Measurements from ENCODE around the gene MIPEP.
"Not testable (repeated sequence)": the region's sequence is repeated elsewhere in the genome, so short reads cannot be mapped to it uniquely, and the experiment has no call there.

MIPEP gene

GRCh38 chr13:23769401-23769800, 119.8 kb downstream of the MIPEP start:
- H3K27ac Mint-ChIP-seq: peak overlapping the region in 1 of 3 experiments; percentile 0
- no peak overlapping the region for H3K4me3 Mint-ChIP-seq
- TF ChIP-seq, protein P1, sequence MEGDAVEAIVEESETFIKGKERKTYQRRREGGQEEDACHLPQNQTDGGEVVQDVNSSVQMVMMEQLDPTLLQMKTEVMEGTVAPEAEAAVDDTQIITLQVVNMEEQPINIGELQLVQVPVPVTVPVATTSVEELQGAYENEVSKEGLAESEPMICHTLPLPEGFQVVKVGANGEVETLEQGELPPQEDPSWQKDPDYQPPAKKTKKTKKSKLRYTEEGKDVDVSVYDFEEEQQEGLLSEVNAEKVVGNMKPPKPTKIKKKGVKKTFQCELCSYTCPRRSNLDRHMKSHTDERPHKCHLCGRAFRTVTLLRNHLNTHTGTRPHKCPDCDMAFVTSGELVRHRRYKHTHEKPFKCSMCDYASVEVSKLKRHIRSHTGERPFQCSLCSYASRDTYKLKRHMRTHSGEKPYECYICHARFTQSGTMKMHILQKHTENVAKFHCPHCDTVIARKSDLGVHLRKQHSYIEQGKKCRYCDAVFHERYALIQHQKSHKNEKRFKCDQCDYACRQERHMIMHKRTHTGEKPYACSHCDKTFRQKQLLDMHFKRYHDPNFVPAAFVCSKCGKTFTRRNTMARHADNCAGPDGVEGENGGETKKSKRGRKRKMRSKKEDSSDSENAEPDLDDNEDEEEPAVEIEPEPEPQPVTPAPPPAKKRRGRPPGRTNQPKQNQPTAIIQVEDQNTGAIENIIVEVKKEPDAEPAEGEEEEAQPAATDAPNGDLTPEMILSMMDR (IDR thresholded peaks at IDR 0.05; ENCODE audit: unreplicated experiment in 3 of 3): no peak
- H3K36me3 Mint-ChIP-seq (ENCODE audit: low read depth): no peaks in the 10 kb centered on the region
- H3K9me3 Mint-ChIP-seq: no peaks in the 10 kb centered on the region
- H3K27me3 Mint-ChIP-seq (ENCODE audit: low read depth): no peaks in the 10 kb centered on the region
- H3K4me1 Mint-ChIP-seq: peaks cover 20% of the 10 kb centered on the region

- no peaks in the 10 kb centered on the region for H3K9me3 Mint-ChIP-seq
- peaks cover 34% of the 10 kb centered on the region for H3K4me1 Mint-ChIP-seq
- TF ChIP-seq, protein P1 (IDR thresholded peaks at IDR 0.05; ENCODE audit: unreplicated experiment in 3 of 3): no peak
- no peak overlapping the region for H3K4me3 Mint-ChIP-seq
- H3K27ac Mint-ChIP-seq: peak overlapping the region in 2 of 3 experiments; percentile 5 to 50
- H3K36me3 Mint-ChIP-seq (ENCODE audit: low read depth): no peaks in the 10 kb centered on the region
- no peaks in the 10 kb centered on the region for H3K27me3 Mint-ChIP-seq (ENCODE audit: low read depth)
These were observed 121.4 kb downstream of the MIPEP start for GRCh38 chr13:23767838-23768237.

GRCh38 chr13:23766939-23767338, 122.3 kb downstream of the MIPEP start:
- no peaks in the 10 kb centered on the region for H3K36me3 Mint-ChIP-seq (ENCODE audit: low read depth)
- peaks cover 39% of the 10 kb centered on the region for H3K4me1 Mint-ChIP-seq
- no peaks in the 10 kb centered on the region for H3K27me3 Mint-ChIP-seq (ENCODE audit: low read depth)
- TF ChIP-seq, protein P1 (IDR thresholded peaks at IDR 0.05; ENCODE audit: unreplicated experiment in 3 of 3): no peak
- H3K4me3 Mint-ChIP-seq: no peak overlapping the region
- H3K9me3 Mint-ChIP-seq: no peaks in the 10 kb centered on the region
- no peak overlapping the region for H3K27ac Mint-ChIP-seq

- H3K4me1 Mint-ChIP-seq: peaks cover 36% of the 10 kb centered on the region
- H3K27me3 Mint-ChIP-seq (ENCODE audit: low read depth): no peaks in the 10 kb centered on the region
- H3K36me3 Mint-ChIP-seq (ENCODE audit: low read depth): no peaks in the 10 kb centered on the region
- TF ChIP-seq, protein P1 (IDR thresholded peaks at IDR 0.05; ENCODE audit: unreplicated experiment in 3 of 3): no peak
- no peak overlapping the region for H3K4me3 Mint-ChIP-seq
- H3K9me3 Mint-ChIP-seq: no peaks in the 10 kb centered on the region
- H3K27ac Mint-ChIP-seq: peak overlapping the region in 2 of 3 experiments; percentile 6 to 16
These were observed 122.9 kb downstream of the MIPEP start for GRCh38 chr13:23766283-23766682.

DNA sequence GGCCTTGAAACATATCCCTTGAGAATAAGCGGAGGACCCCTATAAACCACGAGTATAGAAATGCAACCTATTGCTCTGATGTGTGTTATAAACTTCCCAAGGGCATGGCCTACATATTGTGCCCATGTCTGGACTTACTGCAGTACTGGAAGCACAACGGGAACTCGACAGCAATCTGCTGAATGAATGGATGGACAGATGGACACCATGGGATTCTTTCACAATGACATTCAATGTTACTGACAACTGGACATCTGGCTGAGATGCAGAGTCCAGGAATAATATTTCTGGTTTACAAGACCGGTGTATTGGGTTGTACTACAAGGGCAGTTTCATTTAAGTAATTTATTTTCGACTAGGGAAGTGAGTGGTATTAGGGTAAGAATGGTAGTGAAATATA, 123.7 kb downstream of the MIPEP start:
- H3K27me3 Mint-ChIP-seq (ENCODE audit: low read depth): no peaks in the 10 kb centered on the region
- H3K9me3 Mint-ChIP-seq: no peaks in the 10 kb centered on the region
- H3K4me3 Mint-ChIP-seq: no peak overlapping the region
- TF ChIP-seq, protein P1 (IDR thresholded peaks at IDR 0.05; ENCODE audit: unreplicated experiment in 3 of 3): no peak
- H3K27ac Mint-ChIP-seq: no peak overlapping the region
- H3K36me3 Mint-ChIP-seq (ENCODE audit: low read depth): no peaks in the 10 kb centered on the region
- peaks cover 33% of the 10 kb centered on the region for H3K4me1 Mint-ChIP-seq

- TF ChIP-seq, protein P1 (IDR thresholded peaks at IDR 0.05; ENCODE audit: unreplicated experiment in 3 of 3): no peak
- H3K27ac Mint-ChIP-seq: peak overlapping the region; percentile 39 to 80 (median 63)
These were observed 125.9 kb downstream of the MIPEP start for GRCh38 chr13:23763318-23763717.

GRCh38 chr13:23761760-23762159, 127.4 kb downstream of the MIPEP start:
- not testable (repeated sequence) for H3K9me3 Mint-ChIP-seq; H3K36me3 Mint-ChIP-seq (ENCODE audit: low read depth); H3K27me3 Mint-ChIP-seq (ENCODE audit: low read depth); H3K4me3 Mint-ChIP-seq
- peaks cover 48% of the 10 kb centered on the region for H3K4me1 Mint-ChIP-seq
- peak overlapping the region in 1 of 3 experiments; percentile 29 for H3K27ac Mint-ChIP-seq

More at GRCh38 chr13:23763318-23763717, 125.9 kb downstream of the MIPEP start:
- peaks cover 43% of the 10 kb centered on the region for H3K4me1 Mint-ChIP-seq
- H3K27me3 Mint-ChIP-seq (ENCODE audit: low read depth): no peaks in the 10 kb centered on the region
- no peaks in the 10 kb centered on the region for H3K36me3 Mint-ChIP-seq (ENCODE audit: low read depth)
- no peaks in the 10 kb centered on the region for H3K9me3 Mint-ChIP-seq
- H3K4me3 Mint-ChIP-seq: no peak overlapping the region

All from nephron (organoid).